ENCODE data around the gene HMOX1. TPM values are rescaled to one million over a fixed set of nuclear protein-coding genes. Genes with fewer than 3 reads are reported as not detected.

Gene HMOX1
- total and polyA plus RNA-seq, 2 donors (not counting 3 experiments of a cell fraction or from before 2014, with no cell fraction given) = 41.1 to 69.1 TPM

GRCh38 chr22:35443338-35443737, 62.4 kb downstream of the HMOX1 start:
- Histone ChIP-seq H2AFZ (ENCODE audit: low read depth, low read length) (no peak overlapping the region), H3K4me2 (ENCODE audit: insufficient read depth, low read length) (no peak overlapping the region), H3K4me3 (replicated peaks in 1 of 3; ENCODE audit: insufficient read depth in 1 of 3, low read depth in 1 of 3, low read length in 3 of 3) (no peak overlapping the region), H3K4me1 (ENCODE audit: control insufficient read depth, extremely low read depth, insufficient read depth, low read length) (peaks cover 9% of the 10 kb centered on the region), H3K36me3 (ENCODE audit: control insufficient read depth in 2 of 2, extremely low read depth in 1 of 2, insufficient read depth in 2 of 2, low read length in 2 of 2) (no peaks in the 10 kb centered on the region), H3K9me3 (replicated peaks; ENCODE audit: control insufficient read depth, insufficient read depth, low read length) (no peaks in the 10 kb centered on the region), H3K27me3 (ENCODE audit: control insufficient read depth in 2 of 2, insufficient read depth in 2 of 2, low read length in 2 of 2) (no peaks in the 10 kb centered on the region), H3K79me2 (ENCODE audit: control insufficient read depth, insufficient read depth, low read length) (no peaks in the 10 kb centered on the region), H3K9ac (replicated peaks; ENCODE audit: extremely low read depth, insufficient read depth, low read length) (no peak overlapping the region), H4K20me1 (replicated peaks; ENCODE audit: control insufficient read depth, extremely low read depth, insufficient read depth, low read length) (no peaks in the 10 kb centered on the region), H3K9me1 (replicated peaks; ENCODE audit: control insufficient read depth, extremely low read depth, insufficient read depth, low read length) (no peaks in the 10 kb centered on the region), H3K27ac (ENCODE audit: insufficient read depth, low read depth, low read length) (no peak overlapping the region)
- DNase-seq (ENCODE audit: low read depth, low spot score) (no peak), FAIRE-seq (no peak)
- dilution Hi-C loops (cut with MboI; ENCODE audit: extremely low pct_ligation_motif_present, low sequenced_read_pairs) = no loop called here
- POLR2A ChIA-PET = no interaction called here
- BruUV-seq (replicated peaks) = no TSS peak
- CTCF ChIA-PET = no interaction called here
- TF ChIP-seq POLR2AphosphoS5 (IDR thresholded peaks at IDR 0.05; ENCODE audit: insufficient read depth, low read depth, low read length) (no peak), MAX (IDR thresholded peaks at IDR 0.05; ENCODE audit: insufficient read depth, insufficient read length) (no peak)
- intact Hi-C loops (cut with micrococcal nuclease) = no loop called here

Small RNAs within 50 kb of the gene (microRNA-seq; reads per million reads assigned to microRNA genes)
- gene MIR3909 (ENCODE audit: borderline number of aligned reads, borderline replicate concordance) (5.4 reads per million, percentile 12 among the genes with 10 or more reads in this experiment), gene MIR6069 (ENCODE audit: borderline number of aligned reads, borderline replicate concordance) (not detected)

Small RNAs within 50 kb of the gene (small RNA-seq; reads per million reads assigned to genes)
- gene MIR3909 (ENCODE audit: insufficient read depth, insufficient read length, low read depth, low replicate concordance) (not detected), gene MIR6069 (ENCODE audit: insufficient read depth, insufficient read length, low read depth, low replicate concordance) (not detected)

Other genes starting within 250 kb of the HMOX1 start
- gene HMGXB4, start 123.6 kb upstream of the HMOX1 start, total RNA-seq = 29.5 and 30.5 TPM in 2 replicates
- 11.1 and 12.2 TPM in 2 replicates for gene HMGXB4, start 123.6 kb upstream of the HMOX1 start, polyA plus RNA-seq
- gene TOM1, start 81.2 kb upstream of the HMOX1 start, total RNA-seq = 36.4 and 44.5 TPM in 2 replicates
- gene TOM1, start 81.2 kb upstream of the HMOX1 start, polyA plus RNA-seq = 74.4 and 74.6 TPM in 2 replicates
- 111 and 125 TPM in 2 replicates for gene MCM5, start 19.0 kb downstream of the HMOX1 start, total RNA-seq
- 67.8 and 69.5 TPM in 2 replicates for gene MCM5, start 19.0 kb downstream of the HMOX1 start, polyA plus RNA-seq
- gene RASD2, start 159.7 kb downstream of the HMOX1 start, total RNA-seq = not detected in 2 replicates
- gene RASD2, start 159.7 kb downstream of the HMOX1 start, polyA plus RNA-seq = not detected in 2 replicates
- gene MB, start 236.2 kb downstream of the HMOX1 start, total RNA-seq = not detected in 2 replicates
- not detected in 2 replicates for gene MB, start 236.2 kb downstream of the HMOX1 start, polyA plus RNA-seq

Data from endothelial cell of umbilical vein (primary cell).